GM12801 (cell line): ENCODE measurements around the gene RAPGEFL1.

Experiments
- TF ChIP-seq, protein P1 (sequence below): IDR thresholded peaks from one replicate; pipeline ENCODE4 v1.5.1; 2011; ENCODE audit warnings: control low read depth; ENCODE audit not compliant: insufficient read length; ENCODE audit errors: extremely low read depth

RAPGEFL1 gene, protein sequence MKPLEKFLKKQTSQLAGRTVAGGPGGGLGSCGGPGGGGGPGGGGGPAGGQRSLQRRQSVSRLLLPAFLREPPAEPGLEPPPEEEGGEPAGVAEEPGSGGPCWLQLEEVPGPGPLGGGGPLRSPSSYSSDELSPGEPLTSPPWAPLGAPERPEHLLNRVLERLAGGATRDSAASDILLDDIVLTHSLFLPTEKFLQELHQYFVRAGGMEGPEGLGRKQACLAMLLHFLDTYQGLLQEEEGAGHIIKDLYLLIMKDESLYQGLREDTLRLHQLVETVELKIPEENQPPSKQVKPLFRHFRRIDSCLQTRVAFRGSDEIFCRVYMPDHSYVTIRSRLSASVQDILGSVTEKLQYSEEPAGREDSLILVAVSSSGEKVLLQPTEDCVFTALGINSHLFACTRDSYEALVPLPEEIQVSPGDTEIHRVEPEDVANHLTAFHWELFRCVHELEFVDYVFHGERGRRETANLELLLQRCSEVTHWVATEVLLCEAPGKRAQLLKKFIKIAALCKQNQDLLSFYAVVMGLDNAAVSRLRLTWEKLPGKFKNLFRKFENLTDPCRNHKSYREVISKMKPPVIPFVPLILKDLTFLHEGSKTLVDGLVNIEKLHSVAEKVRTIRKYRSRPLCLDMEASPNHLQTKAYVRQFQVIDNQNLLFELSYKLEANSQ

GRCh38 chr17:40177275-40177874, at the start of gene RAPGEFL1:
Gene RAPGEFL1 (plus strand): TSS chr17:40177470. CDS start chr17:40177862, 392 bp downstream.
- TF ChIP-seq, protein P1, sequence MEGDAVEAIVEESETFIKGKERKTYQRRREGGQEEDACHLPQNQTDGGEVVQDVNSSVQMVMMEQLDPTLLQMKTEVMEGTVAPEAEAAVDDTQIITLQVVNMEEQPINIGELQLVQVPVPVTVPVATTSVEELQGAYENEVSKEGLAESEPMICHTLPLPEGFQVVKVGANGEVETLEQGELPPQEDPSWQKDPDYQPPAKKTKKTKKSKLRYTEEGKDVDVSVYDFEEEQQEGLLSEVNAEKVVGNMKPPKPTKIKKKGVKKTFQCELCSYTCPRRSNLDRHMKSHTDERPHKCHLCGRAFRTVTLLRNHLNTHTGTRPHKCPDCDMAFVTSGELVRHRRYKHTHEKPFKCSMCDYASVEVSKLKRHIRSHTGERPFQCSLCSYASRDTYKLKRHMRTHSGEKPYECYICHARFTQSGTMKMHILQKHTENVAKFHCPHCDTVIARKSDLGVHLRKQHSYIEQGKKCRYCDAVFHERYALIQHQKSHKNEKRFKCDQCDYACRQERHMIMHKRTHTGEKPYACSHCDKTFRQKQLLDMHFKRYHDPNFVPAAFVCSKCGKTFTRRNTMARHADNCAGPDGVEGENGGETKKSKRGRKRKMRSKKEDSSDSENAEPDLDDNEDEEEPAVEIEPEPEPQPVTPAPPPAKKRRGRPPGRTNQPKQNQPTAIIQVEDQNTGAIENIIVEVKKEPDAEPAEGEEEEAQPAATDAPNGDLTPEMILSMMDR, result no peak

GRCh38 chr17:40129498-40129897, 47.8 kb upstream of the RAPGEFL1 start:
- TF ChIP-seq, protein P1, result no peak

GRCh38 chr17:40130352-40131042, 46.8 kb upstream of the RAPGEFL1 start:
- TF ChIP-seq, protein P1, result no peak

DNA sequence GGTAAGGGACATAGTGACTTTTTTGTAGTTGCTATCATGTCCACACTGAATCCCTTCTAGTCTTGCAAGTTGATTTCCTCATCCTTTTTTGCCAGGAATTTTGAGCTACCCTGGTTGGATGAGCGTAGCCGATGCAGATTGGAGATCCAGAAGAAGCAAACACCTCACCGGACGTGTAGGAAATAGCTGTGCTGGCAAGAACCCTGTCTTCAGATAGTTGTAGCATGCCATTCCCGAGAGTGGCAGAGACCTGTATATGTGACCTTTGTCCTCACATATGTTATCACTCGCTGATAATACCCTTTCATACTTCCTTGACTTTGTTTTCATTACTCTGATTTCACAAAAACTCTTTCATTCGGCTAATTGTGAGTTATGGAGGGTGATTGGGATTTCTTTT, 43.1 kb upstream of the RAPGEFL1 start:
- TF ChIP-seq, protein P1, result no peak

GRCh38 chr17:40135817-40136216, 41.5 kb upstream of the RAPGEFL1 start:
- TF ChIP-seq, protein P1, result no peak

- TF ChIP-seq, protein P1, result no peak
Measured at GRCh38 chr17:40139566-40140058, 37.7 kb upstream of the RAPGEFL1 start.

GRCh38 chr17:40145476-40145875, 31.8 kb upstream of the RAPGEFL1 start:
- TF ChIP-seq, protein P1, result no peak
